Kasumi-1 (cell line): ENCODE data around the gene LRRC75A.
"Not testable (repeated sequence)": the region's sequence is repeated elsewhere in the genome, so short reads cannot be mapped to it uniquely, and the experiment has no call there.

Experiments
- DNase-seq, 2 experiments: peaks; one replicate each; lab custom pipeline; 2025; lab: John Stamatoyannopoulos, UW

LRRC75A gene, protein sequence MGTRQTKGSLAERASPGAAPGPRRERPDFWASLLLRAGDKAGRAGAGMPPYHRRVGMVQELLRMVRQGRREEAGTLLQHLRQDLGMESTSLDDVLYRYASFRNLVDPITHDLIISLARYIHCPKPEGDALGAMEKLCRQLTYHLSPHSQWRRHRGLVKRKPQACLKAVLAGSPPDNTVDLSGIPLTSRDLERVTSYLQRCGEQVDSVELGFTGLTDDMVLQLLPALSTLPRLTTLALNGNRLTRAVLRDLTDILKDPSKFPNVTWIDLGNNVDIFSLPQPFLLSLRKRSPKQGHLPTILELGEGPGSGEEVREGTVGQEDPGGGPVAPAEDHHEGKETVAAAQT

DNA sequence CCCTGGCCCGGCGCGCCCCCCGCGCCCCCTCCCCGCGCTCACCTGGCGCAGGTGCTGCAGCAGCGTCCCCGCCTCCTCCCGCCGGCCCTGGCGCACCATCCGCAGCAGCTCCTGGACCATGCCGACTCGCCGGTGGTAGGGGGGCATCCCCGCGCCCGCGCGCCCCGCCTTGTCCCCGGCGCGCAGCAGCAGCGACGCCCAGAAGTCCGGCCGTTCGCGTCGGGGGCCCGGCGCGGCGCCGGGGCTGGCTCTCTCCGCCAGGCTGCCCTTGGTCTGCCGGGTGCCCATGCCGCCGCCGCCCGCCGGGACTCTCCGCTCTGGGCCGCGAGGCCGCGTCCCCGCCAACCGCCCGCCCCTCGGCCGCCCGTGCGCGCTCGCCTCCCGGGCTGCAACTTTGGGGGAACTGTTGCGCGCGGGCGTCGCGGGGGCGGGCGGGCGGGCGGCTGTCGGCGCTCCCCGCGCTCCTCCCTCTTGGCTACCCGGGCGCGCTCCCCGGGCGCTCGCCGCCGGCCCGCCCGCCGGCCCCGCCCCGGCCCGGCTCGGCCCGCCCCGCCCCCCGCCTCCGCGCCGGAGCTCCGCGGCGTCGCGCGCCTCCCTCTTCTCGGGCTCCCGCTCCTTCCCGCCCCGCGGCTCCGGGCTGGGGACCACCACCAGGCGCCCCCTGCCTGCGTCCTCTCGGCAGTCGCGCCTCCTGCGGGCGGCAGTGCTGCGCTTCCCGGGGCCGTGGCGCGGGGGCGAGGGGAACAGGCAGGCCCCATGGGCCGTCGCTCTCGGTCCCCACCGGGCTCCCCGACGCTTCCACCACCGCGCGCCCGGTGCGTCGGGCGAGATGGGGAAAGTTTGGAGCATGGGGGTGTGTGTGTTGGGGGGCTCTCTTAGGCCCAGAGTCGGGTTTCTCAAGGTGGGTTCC, at the start of gene LRRC75A:
Gene LRRC75A, minus strand, starts transcription at position 491 of the 910 bp plus-strand sequence. Its CDS starts 203 bp downstream, at position 288.
- DNase-seq = no peak

DNA sequence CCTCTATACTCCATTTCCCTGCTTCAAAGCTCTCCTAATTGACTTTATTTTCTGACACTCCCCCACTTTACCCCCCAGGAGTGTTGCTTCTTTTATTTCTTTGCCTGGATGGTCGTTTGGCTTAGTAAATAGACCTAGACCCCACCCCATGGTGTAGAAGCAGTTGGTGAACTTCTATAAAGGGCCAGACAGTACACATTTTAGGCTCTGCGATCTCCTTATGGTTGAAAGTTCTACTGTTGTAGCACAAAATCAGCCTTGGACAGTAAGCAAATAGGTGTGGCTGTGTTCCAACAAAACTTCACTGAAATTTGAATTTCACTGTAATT, 45.1 kb upstream of the LRRC75A start:
- DNase-seq = no peak

DNA sequence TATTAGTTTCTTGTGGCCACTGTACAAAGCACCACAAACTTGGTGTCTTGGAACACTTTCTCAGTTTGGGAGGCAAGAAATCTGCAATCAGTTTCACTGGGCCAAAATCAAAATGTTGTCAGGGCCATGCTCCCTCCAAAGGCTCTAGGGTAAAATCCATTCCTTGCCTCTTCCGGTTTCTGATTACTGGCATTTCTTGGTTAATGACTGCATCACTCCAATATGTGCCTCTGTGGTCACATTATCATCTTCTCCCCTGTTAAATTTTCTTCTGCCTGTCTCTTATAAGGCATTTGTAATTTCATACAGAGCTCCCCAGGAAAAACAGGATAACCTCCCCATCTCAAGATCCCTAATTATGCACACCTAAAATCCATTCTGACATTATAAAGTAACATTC, 42.2 kb upstream of the LRRC75A start:
- DNase-seq = no peak

DNA sequence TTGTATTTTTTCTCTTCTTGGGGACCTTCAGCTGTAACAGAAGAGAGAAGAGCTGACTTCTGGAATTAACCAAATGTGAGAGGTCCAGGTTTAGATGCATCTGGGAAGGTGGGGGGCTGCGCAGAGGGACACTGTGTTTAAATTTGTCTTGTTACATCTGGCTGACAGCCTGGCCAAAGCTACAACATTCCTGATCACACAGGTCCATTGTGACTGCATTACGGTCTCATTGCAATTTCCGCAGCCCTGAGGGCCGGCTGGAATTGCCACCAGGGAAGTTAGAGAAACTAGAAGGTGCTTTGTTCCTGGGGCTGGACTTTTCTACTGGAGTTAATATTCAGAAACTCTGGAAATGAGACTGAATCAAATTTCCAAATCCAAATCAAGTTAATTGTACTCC, 37.9 kb upstream of the LRRC75A start:
- no peak for DNase-seq

DNA sequence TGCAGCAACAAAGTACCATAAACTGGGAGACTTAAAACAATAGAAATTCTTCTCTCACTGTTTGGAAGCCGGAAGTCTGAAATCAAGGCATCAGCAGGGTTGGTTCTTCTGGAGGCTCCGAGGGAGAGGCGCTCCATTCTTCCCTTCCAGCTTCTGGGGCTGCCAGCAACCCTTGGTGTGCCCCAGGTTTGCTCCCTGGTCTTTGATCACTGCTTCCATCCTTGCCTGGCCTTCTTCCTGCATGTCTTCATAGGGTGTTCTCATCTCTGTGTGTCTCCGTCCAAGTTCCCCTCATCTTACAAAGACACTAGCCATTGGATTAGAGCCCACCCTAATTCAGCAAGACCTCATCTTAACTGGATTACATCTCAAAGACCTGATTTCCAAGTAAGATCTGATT, 35.3 kb upstream of the LRRC75A start:
- DNase-seq = no peak

DNA sequence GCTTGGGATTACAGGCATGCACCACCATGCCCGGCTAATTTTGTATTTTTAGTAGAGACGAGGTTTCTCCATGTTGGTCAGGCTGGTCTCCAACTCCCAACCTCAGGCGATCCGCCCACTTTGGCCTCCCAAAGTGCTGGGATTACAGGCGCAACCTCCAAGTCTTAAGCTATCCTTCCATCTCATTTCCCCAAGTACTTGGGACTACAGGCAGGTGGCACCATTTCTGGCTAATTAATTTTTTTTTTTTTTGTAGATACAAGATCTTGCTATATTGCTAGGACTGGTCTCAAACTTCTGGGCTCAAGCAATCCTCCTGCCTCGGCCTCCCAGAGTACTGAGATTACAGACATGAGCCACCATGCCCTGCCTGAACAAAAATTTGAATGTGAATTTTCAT, 33.6 kb upstream of the LRRC75A start:
- not testable (repeated sequence) for DNase-seq

DNA sequence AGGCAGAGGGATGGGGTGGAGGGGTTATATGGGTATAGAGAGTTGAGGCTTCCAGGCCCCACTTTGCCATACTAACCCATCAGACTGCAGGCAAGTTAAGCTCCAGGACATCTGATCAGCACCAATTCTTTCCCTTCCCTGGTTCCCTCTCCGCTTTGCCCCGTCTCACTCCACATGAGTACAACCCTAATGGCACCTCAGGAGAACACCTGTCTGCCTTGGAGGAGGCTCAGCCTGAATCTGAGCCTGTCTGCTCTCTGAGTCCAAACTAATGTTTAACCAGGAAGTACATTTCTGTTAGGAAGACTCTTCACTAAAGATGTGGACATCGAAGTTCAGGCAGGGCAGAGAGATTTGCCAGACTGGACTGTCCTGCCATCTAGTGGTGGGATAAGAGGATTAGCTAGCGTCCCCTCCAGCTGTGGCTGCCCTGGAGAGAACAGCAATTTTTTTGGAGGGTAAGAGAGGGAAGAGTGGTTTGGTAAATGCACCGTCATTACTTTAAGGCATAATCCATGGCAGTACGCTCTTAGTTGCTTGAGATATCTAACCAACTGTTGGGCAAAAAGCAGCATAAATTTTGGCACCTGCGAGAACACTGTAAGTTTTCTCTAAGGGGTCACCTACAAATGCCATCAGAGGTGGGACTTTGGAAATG, 29.2 kb upstream of the LRRC75A start:
- DNase-seq = peak; percentile 72

DNA sequence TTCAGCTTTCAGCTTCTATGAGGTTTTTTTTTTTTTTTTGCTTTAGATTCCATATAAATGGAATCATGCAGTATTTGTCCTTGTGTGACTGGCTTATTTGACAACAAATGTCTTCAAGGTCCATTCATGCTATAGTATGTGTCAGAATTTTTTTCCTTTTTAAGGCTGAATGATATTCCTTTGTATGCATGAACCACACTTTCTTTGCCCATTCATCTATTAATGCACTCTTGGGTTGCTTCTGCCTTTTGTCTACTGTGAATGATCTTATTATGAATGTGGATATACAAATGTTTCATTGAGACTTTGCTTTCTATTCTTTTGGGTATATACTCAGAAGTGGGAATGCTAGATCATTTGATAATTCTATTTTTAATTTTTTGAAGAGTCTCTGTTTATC, 27.0 kb upstream of the LRRC75A start:
- DNase-seq = no peak

DNA sequence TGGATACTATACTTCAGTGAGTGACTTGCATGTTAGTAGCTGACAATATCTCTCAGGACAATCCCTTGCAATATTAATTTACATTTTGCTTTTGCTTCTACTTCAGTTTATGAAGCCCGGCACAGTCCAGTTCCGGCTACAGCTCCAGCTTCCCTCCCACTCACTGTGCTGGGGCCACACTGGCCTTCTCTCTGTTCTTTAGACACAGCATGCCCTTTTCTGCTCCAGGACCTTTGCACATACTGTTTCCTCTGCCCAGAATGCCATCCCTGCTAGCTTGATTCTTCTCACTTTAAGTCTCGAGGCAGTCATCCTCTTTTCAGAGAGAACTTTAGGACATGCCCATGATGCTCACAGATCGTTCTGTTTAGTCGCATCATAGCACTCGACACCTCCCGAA, 25.5 kb upstream of the LRRC75A start:
- DNase-seq = no peak

DNA sequence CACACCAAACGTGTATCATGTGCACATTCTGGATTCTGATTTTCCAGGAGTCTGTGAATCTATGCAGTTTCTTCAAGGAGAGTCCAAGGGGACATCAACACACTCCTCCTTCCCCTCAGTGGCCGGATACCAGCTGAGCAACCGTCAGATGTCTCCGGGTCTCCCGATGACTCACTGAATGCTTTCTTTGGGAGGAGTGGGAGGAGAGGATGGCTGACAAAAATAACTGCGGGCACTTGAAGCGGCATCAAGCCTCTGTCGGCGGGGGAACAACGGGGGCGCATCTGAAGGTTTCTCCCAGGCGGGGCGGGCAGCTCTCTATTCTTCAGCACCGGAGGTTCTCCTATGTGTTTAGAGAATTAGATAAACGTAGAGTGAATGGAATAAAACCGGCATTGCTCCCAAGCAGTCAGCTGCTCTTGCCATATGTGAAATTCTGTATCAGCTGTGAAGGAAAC, 24.6 kb upstream of the LRRC75A start:
- DNase-seq = peak; percentile 35 to 46

DNA sequence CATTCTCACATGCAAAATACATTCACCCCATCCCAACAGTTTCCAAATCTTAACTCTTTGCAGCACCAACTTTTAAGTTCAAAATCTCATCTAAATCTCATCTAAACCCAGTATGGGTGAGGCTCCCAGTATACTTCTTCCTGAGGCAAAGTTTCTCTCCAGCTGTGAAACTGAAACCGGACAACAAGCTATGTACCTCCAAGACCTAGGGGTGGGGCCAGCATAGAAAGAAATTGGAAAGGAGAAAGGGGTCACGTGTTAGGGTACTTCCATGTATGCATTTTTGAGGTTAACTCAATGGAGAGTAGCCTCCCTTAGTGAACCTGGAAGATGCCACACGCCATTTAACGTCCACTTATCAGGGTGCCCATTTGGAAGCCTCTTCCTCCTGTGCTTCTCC, 23.9 kb upstream of the LRRC75A start:
- DNase-seq = no peak

DNA sequence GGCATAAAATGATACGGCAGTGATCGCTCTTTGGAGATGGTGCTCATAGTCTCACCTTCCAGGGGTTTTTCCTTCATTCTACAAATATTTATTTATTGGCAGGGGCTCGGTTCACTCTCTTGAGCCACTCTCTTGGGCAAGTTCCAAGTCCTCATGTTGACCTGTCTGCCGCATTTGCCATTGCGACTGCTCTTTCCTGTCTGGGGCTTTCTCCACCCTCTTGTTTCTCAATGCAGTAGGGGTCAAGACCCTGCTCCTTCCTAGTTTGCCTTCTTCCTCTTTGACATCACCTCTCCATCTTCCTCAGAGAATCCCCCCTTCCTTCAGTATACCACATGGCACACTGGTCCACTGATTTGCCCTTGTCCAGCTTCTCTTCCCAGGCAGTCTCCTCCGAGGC, 21.9 kb upstream of the LRRC75A start:
- no peak for DNase-seq

DNA sequence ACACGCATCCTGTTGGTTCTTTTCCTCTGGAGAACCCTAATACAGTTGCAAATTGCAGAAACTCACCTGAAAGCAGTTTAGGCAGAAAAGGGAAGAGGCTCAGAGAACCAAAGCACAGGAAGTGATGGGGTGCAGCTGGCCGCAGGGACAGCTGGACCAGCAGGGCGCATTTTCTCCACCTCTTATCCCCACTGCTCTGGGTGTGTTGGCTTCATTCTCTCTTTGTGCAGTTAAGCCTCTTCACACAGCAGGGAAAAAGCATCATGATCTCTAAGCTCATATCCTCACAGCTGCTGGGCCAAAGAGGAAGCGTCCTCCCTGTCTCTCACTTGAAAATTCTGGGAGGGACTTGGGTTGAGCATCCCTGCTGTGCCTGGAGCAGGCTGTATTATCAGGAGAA, 20.0 kb upstream of the LRRC75A start:
- DNase-seq = peak in 1 of 2 experiments; percentile 5

DNA sequence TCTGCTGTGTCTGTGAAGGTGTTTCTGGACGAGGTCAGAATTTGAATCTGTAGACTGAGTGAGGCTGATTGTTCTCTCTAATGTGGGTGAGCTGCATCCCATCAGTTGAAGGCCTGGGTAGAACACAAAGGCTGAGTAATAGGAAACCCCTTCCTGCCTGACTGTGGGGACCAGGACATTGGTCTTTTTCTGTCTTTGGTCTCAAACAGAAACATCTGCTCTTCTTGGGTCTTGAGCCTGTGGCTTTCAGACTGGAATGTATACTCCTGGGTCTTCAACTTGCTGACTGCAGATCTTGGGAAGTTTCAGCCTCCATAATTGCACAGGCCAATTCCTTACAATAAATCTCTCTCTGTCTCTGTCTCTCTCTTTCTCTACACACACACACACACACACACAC, 19.6 kb upstream of the LRRC75A start:
- DNase-seq = no peak

DNA sequence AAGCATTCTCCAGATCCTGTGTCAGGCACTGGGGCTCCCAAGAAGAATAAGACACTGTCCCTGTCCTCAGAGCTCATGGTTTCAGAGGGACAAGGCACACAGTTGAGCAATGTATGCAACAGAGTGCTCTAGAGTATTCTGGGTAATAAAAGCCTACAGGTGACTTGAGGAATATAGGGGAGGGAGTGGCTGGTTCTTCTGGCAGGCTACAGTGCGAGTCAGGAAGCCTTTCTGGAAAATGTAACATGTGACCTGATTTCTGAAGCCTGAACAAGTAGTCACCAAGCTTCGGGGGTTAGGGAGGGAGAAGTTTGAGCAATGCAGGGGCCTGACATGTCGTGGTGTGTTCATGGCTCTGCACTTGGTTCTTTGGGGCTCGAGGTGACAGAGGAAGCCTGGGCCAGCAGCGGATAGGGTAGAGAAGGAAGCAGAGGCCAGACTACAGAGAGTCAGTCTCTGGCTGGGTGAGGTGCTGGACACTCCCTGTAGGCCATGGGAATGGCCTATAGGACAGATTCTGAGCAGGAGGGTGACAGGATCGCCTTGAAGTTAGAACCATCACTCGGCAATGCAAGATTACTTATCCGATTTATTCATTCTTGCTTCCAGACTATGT, 16.0 kb upstream of the LRRC75A start:
- DNase-seq = no peak

DNA sequence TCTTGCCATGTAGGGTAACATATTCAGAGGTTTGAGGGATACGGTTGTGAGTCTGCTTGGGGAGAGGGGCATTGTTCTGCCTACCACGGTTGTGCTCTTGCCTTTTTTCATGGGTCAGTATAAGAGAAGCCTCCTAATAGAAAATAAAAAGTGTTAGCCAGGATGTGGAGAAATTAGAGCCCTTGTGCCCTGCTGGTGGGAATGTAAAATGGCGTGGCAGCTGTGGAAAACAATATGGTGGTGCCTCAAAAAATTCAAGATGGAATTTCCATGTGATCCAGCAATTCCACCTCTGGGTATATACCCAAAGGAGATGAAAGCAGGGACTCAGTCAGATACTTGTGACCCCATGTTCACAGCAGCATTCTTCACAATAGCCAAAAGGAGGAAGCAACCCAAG, 14.2 kb upstream of the LRRC75A start:
- no peak for DNase-seq

DNA sequence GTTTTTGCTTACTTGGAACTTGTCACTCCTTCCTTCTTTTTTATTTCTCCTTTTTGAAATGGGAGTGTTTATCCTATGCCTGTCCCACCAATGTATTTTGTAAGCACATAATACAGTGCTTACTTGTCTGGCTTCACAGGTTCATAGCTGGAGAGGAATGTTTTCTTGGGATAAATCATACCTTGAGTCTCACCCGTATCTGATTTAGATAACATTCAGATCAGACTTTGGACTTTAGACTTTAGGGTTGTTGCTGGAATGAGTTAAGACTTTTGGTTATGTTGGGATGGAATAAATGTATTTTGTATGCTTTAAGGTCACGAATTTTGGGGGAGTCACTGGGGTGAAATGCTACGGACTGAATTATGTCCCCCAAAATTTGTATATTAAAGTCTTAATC, 13.0 kb upstream of the LRRC75A start:
- DNase-seq = no peak

DNA sequence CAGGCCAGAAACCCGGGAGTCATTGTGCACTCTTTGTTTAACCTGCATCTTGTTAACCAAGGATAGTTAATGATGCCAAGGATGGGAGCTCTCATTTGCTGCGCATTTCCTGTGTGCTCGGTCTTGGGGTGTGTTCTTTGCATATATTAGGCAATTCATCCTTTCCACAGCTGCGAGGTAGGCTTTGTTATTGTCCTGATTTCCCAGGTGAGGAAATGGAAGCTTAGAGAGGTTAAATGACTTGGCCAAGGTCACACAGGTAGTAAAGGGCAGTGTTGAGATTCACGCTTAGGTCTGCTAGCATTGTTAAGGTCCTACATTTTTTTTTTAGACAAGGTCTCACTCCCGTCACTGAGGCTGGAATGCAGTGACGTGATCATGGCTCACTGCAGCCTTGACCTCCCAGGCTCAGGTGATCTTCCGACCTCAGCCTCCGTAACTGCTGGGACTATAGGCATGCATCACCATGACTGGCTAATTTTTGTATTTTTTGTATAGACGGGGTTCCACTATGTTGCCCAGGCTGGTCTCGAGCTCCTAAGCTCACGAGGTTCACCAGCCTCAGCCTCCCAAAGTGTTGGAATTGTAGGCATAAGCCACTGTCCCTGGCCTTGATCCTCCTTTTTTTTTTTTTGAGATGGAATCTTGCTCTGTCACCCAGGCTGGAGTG, 5.0 kb upstream of the LRRC75A start:
- DNase-seq = no peak

DNA sequence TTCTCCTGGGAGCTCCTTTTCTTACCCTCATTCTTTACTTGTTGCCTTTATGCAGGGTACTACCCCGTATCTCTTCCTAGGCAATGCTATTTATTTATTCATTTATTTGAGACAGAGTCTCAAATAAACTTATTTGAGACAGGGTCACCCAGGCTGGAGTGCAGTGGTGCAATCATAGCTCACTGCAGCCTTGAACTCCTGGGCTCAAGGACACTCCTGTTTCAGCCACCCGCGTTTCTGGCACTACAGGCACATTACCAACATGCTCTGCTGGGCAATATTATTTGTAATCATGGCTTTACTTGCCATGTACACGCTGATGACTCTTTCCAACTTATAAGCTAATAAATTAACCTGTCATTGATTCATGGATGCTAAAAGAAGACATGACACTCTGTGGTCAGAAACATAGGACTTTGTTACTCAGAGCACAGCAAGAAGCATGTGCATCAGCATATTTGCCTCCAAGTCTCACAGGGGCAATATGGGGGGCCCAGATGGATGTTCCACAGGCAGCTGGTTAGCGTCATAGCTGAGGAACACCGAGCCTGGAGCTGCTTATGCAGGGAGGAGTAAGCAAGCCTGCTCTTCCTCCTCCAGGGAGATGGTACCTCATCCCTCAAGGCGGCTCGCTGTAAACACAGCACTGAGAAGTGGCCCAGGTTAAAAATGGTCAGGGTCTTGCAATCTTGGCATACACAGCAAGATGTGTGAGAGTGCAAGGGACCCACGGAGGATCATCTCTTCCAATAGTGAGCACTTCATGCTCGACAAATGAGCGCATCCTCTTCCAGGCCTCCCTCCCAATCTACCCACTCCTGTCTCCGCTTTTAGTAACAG, 4.2 kb upstream of the LRRC75A start:
- DNase-seq = no peak

DNA sequence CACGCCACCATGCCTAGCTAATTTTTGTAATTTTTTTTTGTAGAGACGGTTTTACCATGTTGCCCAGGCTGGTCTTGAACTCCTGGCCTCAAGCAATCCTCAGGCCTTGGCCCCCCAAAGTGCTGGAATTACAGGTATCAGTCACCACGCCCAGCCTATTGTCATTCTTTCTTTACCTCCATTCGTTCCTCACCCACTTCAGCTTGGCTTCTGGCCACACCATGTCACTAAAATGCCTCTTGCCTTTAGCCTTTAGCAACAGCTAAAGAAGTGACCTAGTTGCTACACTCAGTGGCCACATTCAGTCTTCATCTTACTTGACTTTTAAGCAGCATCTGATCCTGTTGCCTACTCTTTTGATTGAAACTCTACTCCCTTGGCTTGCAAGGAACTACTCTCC, 3.6 kb upstream of the LRRC75A start:
- DNase-seq = no peak

DNA sequence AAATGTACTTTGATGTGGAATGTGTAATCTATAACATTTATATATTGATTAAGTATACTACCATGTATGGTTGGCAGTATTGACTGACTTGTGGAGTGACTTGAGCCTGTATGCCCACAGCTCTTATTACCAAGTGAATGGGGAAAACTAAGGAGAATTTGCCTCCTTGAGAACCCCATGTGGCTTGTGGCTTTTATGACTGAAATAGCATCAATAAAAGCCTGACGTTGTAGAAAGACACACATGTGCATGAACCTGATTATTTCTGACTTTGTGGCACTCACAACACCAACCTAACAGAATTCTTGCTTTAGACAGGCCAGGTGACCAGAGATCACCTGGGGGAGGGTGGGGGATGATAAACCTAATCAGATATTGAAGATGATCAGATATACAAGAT, 2.1 kb upstream of the LRRC75A start:
- no peak for DNase-seq
